A549 treated with AZD9567 at 1 μM for 4 hours (cell line): Measurements from ENCODE around the gene FBXL5. TPM values are rescaled to one million over a fixed set of nuclear protein-coding genes. Genes with fewer than 3 reads are reported as not detected.

Experiments
- total RNA-seq: library from RNA; stranded (reverse); fragments of 200-300 nt; extraction: Qiagen RNA extraction; gene quantifications from 5 replicates; pipeline ENCODE4 v1.2.3, GENCODE V29; 2022; ENCODE audit not compliant: insufficient read depth

The FBXL5 gene, protein sequence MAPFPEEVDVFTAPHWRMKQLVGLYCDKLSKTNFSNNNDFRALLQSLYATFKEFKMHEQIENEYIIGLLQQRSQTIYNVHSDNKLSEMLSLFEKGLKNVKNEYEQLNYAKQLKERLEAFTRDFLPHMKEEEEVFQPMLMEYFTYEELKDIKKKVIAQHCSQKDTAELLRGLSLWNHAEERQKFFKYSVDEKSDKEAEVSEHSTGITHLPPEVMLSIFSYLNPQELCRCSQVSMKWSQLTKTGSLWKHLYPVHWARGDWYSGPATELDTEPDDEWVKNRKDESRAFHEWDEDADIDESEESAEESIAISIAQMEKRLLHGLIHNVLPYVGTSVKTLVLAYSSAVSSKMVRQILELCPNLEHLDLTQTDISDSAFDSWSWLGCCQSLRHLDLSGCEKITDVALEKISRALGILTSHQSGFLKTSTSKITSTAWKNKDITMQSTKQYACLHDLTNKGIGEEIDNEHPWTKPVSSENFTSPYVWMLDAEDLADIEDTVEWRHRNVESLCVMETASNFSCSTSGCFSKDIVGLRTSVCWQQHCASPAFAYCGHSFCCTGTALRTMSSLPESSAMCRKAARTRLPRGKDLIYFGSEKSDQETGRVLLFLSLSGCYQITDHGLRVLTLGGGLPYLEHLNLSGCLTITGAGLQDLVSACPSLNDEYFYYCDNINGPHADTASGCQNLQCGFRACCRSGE
- total RNA-seq = 28.9 to 42.8 TPM (median 31.1 TPM) in 5 replicates

DNA sequence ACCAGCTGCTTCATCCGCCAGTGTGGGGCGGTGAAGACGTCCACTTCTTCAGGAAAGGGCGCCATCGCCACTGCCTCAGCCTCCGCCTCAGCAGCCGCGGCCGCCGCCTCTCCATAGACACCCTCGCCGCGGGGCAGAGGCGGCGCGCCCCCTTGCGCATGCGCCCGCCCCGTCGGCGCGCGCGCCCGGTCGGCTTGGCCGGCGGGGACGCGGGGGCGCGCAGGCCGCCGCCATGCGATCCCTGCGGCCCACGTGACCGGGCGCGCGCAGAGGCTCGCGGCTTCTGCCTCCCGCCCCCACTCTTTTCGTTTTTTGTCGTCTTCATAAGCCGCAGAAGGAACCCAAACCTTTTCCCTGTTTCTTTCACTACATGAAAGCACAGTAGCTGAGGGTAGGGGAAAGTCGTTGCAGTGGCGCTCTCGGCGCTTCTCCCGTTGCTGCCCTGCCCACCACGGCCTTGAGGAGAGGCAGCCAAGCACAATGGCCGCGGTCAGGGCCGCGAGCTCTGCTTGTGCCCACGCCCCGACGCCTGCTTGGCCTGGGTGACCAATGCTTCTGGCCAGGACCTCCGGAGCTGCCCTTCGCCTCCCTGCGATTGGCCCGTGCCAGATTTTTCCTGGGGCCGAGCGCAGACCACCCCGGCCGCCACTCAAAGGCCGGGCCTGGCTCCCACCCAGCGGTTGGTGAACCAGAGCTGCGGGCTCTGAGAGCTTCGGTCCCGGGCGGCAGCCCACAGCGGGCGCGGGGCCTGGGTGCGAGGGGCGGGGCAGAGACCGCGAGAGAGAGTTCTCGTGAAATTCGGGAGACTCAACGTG is at the start of gene FBXL5:
Gene FBXL5 (minus strand): TSS at position 135 of the 815 bp plus-strand sequence. CDS start 70 bp downstream, at position 65.

DNA sequence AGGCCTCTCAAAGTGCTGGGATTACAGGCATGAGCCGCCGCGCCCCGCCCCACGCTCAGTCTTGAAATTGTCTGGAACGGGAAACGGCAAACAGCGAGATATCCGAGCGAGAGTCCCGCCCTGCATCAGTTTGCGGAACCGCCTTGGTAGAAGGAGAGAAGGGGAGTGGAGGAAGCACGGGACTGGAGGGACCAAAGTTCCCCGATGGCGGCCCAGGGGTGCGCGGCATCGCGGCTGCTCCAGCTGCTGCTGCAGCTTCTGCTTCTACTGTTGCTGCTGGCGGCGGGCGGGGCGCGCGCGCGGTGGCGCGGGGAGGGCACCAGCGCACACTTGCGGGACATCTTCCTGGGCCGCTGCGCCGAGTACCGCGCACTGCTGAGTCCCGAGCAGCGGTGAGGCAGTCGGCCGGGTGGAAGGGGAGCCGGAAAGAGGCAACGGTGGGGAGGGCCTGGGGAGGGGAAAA is 47.8 kb upstream of the FBXL5 start, which contains the start of gene BST1:
Gene BST1 (plus strand): TSS at position 125 of the 463 bp plus-strand sequence. CDS start 80 bp downstream, at position 205.

DNA sequence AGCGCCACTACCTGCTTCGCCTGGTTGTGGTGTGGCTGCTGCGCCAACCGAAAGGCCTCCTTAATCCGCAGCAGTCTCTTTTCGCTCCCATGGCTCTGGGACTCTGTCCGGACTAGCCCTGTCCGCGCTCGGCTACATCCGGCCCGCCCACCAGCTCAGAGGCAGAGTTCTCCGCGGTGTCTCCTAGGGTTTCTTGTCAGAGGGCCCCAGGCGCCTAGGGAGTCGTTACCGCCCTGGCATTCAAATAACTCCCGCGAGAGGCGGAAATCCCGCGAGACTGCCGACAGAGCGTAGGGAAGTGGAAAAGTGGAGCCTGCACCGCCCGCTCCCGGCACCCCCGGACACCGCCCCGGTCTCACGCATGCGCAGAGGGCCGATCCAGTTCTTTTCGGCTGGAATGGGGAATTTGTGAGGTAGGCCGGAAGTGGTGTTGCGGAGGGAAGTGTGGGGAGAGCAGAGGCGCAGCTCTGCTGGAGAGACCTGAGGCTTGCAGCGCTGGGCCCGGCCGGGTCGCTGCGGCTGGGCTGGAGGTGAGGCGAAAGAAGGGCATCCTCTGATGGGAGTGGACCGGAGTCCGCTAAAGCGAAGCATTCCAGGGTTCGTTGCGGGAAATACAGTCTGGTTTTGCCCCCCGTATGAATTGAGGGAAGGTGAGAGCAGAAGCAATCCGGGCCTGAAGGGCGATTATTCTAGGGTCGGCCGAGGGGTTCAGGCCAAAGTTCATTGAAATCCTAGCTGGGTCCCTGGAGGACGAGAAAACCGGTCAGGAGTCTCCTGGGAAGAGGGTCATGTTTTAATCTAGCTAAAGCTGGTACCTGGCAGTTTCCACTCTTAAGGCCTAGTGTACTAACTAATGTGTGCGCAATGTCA is 26.4 kb upstream of the FBXL5 start, which contains the start of gene FAM200B:
Gene FAM200B (plus strand): TSS at position 456 of the 870 bp plus-strand sequence. CDS start 5,151 bp downstream, outside the sequence.

Other genes starting within 250 kb of the FBXL5 start
- gene C1QTNF7, start 227.3 kb downstream of the FBXL5 start, total RNA-seq = not detected in 5 replicates
- 9.2 to 11.7 TPM (median 10.3 TPM) in 5 replicates for gene CC2D2A, start 185.5 kb downstream of the FBXL5 start, total RNA-seq
- gene FAM200B, start 26.5 kb upstream of the FBXL5 start, total RNA-seq = 25.0 to 35.7 TPM (median 28.2 TPM) in 5 replicates
- gene BST1, start 47.7 kb upstream of the FBXL5 start, total RNA-seq = 15.0 to 18.2 TPM (median 15.2 TPM) in 5 replicates
- gene CD38, start 123.0 kb upstream of the FBXL5 start, total RNA-seq = 6.3 to 14.3 TPM (median 10.8 TPM) in 5 replicates